ENCODE measurements around the gene ULBP1.
"Not testable (repeated sequence)": the region's sequence is repeated elsewhere in the genome, so short reads cannot be mapped to it uniquely, and the experiment has no call there.

Gene ULBP1
- 0.61 to 0.79 reads per million in 2 donors for total RNA-seq

- peak; percentile 54 for DNase-seq
Measured at GRCh38 chr6:149963462-149964307, at the start of gene ULBP1. Gene ULBP1, plus strand, starts transcription at chr6:149963943. Its CDS starts 107 bp downstream, at chr6:149964050.

GRCh38 chr6:149915970-149916865, 47.5 kb upstream of the ULBP1 start:
- no peak for DNase-seq

DNA sequence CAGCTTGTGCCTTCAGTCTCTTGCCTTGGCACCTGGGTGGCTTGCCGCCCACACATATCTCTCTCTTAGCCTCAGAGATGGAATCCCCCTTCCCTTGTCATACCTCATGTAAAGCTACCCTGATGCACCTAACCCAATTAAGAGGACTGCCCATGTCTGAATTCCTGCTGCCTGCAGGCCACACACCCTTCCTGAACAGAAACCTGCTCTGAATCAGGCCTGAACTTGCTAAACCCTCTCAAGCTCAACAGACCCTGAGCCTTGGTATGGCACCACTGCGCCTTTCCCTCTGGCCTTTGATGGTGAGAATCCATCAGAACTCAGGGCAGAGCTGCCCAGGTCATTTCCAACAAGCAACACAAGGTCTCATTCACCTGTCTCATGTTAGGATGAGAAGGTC, 46.1 kb upstream of the ULBP1 start:
- DNase-seq, result no peak

DNA sequence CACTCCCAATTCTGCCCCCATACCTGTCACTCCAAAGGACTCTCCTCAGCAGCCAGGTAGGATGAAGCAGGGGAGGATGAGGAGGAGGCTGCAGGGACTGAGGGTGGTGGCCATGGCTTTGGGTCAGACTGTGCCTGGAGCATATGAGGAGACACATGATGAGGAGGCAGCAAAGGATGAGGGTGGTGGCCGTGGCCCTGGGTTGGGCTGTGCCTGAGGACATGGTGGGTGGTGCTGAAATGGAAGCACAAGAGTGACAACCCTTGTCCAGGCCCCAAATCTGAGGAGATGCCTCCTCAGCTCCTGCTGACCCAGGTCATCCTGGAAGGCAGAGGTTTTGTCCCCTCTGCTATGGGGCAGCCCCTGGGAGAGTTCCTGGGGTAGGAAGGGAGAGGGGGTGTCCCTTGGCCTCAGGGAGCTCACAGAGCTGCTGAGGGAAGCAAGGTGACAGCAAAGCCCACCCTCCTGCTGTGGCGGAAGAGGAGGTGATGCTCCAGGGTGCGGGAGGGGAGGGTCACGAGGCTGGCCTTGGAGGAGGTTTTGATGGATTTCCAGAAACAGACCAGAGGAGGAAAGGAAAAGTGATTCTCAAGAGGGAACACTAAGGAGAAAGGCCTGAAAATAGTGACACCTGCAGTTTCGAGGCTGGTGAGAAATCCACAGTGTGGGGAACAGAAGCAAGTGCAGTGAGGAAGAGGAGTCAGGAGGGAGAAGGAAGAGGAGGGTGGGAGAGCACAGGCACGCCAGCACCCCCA, 45.4 kb upstream of the ULBP1 start:
- DNase-seq, result no peak

DNA sequence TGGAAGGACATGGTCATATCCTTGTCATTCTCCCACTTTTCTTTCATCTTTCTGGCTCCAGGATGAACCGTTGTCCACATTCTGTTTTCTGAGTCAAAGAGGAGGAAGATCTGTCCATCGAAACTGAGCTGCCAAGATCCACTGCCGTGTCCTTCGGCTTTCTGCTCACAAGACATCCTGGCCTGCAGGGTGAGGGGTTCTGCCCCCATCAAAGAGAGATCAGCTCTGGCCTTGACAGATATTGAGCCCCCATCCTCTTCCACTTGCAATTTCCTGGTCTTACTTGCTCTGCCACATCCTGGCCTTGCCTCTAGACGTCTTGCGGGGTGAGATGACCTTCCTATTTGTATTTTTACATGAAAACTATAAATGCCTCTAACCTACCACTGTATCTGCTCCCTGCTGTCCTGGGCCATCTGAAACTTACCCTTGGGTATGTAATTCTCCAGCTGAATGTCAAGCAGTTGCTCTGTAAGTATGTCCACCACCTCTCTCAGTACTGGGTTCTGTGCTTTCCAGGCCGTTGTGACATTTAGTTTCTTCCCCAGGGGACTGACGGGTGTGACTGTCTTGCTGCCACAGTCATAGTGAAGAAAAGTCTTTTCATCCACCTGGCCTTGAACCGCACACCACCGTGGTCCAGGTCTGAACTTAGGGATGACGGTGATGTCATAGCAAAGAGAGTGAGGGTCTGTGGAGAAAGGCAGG, 44.5 kb upstream of the ULBP1 start:
- DNase-seq, result not testable (repeated sequence)

GRCh38 chr6:149919834-149920225, 43.9 kb upstream of the ULBP1 start:
- DNase-seq, result no peak

DNA sequence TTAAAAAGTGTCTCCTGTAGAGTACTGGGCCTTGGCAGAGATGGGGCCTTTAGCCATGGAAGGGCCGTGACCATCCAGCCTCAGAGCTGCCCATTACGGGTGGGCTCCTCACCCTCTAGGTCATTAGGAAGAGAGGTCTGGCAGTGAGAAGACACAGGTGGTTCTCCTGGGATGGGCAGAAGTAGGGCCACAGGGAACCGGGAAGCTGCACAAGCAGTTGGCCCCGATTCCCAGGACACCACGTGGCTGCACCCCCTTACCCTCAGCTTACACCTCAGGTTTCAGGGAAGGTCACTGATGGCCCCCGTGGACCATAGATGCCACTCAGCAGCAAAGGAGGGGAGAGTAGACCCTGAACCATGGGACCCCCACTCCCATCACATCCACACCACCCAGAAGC, 42.4 kb upstream of the ULBP1 start:
- no peak for DNase-seq

- DNase-seq, result not testable (repeated sequence)
Measured at GRCh38 chr6:149922091-149922490, 41.7 kb upstream of the ULBP1 start.

DNA sequence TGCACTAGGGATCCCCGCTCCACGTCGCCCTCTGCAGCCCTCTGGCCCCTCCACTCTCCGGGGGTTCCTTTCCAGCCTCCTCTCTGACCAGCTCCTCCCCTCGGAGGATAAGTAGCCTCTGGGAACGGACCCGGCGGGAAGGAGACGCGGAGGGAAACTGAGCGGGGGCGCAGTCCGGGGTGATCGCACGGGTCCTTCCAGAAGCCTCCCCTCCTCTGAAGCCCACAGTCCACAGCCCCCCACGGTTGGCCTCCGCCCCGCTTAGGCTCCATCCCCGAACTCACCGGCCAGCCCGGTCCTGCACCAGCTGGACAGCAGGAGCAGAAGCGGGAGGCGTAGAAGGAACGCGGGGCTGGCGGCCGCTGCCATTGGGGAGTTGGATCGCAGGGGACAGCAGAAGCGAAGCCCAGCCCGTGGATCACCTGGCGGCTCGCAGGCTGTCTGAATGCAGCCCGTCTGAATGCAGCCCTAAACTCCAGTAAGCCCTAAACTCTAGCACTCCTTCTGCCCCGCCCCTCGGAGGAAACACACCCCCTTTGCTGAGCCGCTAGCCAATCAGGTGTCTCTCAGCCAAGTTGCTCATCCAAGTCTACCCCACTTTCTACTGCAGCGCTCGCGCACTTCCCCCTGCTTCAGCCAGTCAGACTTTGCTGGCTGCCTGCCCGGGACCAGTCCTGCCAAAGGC, 41.0 kb upstream of the ULBP1 start, which contains the start of gene RAET1G:
TSS of gene RAET1G (minus strand) at position 480 of the 685 bp plus-strand sequence. CDS start at position 369, 111 bp downstream.
- DNase-seq, result peak; percentile 26

- no peak for DNase-seq
Measured at GRCh38 chr6:149923327-149923986, 40.3 kb upstream of the ULBP1 start.

DNA sequence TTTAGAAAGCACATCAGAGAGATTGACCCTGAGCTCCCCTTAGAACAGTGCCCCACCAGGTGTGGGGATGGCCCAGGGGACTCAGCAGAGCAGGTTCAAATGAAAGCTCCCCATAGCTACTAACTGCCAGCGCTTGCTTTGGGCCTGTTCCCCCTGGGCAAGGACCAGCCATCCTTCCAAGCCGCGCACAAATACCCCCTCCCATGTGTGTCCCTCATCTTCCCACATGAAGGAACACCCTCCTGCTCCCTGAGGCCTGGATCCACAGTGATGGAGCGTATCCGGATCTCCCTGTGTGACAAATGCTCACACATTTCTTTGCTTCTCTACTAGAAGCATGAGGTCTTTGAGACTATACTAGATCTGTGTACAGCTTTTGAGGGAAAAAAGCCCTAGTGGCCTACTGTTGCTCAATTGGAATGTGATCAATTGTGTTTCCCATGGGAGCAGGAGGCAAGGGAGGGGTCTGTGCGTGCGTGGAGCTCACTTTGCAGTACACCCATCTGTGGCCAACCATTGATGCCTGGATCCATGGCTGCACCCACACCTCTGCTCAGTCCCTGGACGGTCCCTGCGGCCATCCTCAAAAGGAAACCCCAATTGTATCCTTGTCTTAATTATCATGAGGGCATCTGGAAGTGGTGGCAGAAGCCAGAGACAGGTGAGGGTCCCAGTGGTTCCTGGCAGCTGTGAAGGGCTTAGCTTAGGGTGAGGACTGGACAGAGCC, 39.4 kb upstream of the ULBP1 start:
- no peak for DNase-seq

DNA sequence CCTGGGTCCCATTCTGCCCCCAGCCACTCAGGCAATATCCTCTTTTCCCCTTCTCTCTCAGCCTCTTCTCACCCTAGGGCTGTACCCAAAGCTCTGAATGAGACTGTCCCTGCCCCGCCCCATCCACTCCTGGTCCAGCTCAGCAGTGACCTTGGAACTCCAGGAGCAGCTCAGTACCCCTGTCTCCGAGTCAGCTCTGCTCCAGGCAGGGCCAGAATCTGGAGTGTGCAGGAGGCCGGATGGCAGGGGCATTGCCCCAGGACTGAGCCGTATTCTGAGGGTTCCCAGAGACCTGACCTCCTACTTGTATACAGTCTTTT, 38.9 kb upstream of the ULBP1 start:
- DNase-seq, result no peak

DNA sequence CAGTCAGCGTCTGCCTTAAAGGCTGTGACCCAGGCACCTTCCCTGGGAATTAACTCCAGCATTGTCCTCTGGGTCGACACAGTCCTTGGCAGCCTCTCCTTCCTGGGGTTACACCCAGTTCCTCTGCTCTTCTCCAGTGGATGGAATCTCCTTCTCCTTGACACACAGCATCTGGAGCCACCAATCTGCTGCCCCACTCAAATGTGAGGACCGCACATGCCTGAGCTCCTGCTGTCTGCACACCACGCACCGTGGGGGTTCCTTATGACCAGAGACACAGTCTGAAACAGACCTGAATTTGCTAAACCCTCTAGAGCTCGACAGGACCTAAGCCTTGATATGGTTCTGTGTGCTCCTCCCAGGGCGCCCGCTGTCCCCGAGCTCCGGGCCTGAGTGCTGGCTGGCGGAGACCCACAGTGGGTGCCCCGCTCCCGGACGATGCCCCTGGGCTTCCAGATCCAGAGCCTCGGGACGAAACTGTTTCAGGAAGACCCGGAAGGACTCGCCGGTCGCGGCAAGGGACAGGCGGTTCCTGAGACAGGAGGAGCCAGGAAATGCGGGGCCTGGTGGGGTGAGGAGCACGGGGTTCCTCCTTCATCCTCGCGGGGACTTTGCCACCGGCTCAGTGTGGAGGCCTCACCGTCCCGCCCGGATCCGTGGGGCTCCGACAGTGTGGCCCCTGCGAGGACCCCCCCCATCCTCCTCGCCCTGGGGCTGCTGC, 38.3 kb upstream of the ULBP1 start:
- DNase-seq, result no peak

DNA sequence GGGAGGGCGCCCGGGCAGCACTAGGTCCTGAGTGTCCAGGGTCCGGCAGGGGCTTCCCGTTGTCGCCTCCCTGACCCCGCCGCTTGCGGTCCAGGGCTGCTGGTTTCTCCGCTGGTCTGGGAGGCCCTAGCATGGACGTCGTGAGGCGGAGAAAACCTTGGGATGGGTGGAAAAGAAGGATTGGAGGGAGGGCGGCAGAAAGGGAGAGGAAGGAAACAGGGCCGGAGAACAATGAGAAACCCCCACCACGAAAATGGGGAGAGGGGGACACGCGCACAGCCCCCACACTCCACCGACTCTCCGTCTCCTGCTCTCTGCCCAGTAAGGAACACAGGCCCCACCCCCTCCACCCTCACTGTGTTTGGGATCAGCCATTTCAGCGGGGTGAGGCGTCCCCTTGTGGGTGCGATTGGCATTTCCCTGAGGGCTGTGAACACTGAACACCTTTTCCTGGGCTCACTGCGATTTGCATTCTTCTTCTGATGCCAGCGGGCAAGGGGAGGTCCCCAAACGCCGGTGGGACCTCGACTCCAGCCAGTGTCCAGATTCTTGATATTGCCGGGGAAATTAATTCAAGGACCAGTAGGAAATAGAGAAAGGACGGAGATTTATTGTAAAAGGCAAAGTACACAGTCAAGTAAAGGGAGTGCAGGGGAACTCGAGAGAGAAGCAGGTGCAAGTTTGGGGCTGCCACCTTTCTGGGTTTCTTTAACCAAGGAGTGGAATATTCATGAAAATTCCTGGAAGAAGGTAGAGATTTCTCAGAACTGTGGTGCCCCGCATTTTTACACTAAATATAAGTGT, 37.6 kb upstream of the ULBP1 start:
- DNase-seq, result no peak

GRCh38 chr6:149927025-149927424, 36.7 kb upstream of the ULBP1 start:
- not testable (repeated sequence) for DNase-seq

GRCh38 chr6:149929422-149929821, 34.3 kb upstream of the ULBP1 start:
- DNase-seq, result no peak

GRCh38 chr6:149931501-149931900, 32.2 kb upstream of the ULBP1 start:
- no peak for DNase-seq

DNA sequence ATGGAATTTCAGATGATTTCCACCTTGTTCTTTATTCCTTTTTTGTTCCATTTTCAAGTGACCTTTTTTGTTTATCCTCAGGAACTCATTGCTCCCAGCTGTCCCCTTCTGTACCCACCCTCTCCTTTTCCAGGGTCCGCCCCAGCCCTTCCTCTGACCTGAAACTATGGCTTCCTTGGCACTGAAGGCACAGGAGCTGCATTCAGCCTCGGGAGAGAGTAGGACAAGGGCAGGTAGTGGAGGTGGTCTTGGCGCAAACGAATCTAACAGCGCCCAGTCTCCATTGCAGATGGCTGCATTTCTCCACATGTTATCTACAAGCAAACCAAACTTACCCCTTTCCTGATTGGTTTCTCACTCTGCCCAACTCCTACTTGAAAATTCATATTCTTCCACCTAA, 30.7 kb upstream of the ULBP1 start:
- DNase-seq, result no peak

DNA sequence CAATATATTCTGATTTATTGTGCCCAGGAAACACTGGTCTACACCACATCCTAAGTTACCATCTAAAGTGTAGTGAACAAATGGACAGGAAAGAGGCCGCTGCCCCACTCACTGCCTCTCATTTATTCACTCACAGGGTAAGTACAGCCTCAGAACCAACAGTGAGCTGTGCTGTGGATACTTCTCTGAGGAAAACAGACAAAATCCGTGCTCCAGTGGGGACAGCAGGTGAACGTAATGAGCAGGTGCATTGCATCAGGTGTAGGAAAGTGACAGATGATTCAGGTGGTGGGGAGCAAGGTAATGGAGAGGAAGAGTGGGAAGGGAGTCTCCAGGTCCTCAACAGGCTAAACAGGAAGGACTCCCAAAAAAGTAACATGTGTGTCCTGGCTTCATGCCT, 30.3 kb upstream of the ULBP1 start:
- no peak for DNase-seq

Measured in activated gamma-delta T cell (primary cell).